Activated T-cell treated with anti-CD3 and anti-CD28 coated beads for 4 hours (primary cell): ENCODE data around the gene TREML1.
A peak's percentile ranks its signal among the peaks of the same experiment; 100 is the strongest.
"Not testable (repeated sequence)": the region's sequence is repeated elsewhere in the genome, so short reads cannot be mapped to it uniquely, and the experiment has no call there.

Source experiments
- DNase-seq: peaks from one replicate; pipeline ENCODE4 v3.0.0-alpha.2; 2020

Gene TREML1, protein sequence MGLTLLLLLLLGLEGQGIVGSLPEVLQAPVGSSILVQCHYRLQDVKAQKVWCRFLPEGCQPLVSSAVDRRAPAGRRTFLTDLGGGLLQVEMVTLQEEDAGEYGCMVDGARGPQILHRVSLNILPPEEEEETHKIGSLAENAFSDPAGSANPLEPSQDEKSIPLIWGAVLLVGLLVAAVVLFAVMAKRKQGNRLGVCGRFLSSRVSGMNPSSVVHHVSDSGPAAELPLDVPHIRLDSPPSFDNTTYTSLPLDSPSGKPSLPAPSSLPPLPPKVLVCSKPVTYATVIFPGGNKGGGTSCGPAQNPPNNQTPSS

DNA sequence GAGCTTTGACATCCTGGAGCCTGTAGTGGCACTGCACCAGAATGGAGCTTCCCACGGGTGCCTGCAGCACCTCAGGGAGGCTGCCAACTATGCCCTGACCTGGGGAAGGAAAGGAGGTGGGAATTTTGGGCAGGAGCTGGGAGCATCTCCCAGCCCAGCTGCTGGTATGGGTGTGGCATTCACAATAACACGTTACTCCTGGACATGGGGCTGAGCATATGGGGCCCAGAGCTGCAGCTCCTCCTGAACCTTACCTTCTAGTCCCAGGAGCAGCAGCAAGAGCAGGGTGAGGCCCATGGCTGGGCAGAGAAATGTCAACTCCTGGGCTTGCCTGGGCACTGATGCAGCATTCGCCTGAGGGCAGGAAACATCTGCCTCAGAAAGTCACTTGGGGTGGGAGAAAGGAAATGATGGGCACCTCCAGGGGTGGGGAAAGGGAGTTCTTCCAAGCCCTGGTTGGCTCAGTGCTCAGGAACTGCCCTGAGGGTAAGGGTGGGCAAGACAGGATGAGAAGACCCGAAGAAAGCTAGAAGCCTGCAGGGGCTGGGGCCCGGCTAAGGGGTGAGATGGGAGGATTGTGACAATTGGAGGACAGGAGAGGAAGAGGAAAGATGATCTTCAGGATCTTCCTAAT is at the start of gene TREML1:
TSS of gene TREML1 (minus strand) at position 356 of the 634 bp plus-strand sequence. CDS start at position 297, 59 bp downstream.
- no peak for DNase-seq

DNA sequence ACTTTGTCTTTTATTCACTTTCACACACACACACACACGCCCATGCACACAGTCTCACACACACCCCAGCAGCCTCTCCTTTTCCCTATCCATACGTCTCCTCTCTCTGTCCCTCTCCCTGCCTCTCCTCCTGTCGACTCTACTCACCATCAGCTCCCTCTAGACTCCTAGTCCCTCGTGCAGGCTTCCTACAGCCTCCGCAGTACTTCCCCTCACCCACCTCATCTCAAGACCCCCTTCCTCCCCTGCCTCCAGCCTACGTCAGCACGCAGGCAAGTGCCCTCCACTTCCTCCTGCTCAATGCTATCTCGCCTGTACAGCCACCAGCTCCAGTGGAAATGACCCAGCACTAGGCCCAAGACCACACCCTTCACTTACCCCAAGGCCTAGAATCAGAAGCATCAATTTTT is 47.6 kb upstream of the TREML1 start:
- DNase-seq, result no peak

DNA sequence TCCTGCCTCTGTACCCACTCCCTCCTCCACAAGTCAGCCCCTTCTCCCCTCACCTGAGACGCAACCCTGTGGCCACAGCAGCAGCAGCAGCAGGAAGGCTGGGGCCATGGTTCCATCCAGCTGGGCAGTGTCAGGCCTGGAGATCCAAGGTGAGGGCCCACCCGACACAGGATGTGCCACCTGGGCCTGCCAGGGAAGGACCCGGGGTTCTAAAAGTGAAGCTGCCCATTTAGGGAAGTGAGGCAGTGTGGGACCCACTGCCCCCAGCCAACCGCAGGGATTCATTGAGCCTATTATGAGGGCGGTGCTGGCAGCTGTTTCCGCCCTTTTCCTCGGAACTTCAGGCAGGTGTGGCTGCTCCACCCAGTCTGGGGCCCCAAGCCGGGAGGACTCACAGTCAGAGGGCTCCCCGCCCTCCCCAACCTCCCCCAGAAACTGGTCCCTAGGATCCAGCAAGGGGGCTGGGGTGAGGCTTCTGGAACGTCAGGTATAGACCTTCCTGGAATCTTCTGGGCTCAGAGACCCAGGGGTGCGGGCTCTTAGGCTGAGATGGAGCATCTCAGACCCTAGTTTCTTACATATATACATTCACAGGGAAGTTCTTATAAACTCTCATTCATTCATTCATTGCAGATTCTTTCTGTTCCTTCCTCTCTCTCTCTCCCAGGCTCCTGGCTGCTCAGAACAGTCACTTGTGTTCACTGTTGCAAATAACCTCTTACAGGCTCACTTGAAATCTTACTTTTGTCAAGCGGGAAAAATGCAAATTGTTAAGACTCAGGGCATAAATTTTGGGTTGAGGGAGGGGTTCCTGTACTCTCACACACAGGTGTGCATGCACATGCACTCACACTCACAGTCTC is 47.0 kb upstream of the TREML1 start, which contains the start of gene TREML2:
TSS of gene TREML2 (minus strand) at position 249 of the 863 bp plus-strand sequence. CDS start at position 108, 141 bp downstream.
- no peak for DNase-seq

DNA sequence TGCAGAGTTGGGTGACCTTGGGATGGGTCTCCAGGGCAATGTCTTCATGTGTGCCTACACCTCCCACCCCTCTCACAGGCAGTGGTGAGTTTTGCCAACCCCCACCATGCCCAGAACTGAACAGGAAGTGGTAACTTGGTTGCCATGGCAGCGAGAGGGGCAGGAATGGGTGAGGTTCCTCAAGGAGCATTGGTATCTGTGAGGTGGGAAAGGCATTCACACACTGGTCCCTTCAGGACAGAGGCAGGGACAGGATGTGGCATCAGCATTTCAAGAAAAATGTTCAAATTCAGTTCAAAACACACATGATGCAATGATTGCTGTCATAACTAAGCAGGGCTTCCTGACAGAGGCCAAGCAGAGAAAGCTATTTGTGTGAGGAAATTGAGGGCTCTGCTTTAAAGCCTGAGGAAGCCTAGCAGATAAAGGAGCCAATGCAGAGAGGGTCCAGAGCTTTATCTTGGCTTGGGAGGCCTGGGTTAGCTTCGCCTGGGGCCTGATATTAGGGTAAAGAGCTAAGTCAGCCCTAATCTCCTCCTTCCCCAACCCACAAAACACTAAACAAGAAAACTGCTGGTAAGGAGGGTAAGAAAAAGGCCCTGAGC is 46.3 kb upstream of the TREML1 start:
- DNase-seq, result peak; percentile 35

DNA sequence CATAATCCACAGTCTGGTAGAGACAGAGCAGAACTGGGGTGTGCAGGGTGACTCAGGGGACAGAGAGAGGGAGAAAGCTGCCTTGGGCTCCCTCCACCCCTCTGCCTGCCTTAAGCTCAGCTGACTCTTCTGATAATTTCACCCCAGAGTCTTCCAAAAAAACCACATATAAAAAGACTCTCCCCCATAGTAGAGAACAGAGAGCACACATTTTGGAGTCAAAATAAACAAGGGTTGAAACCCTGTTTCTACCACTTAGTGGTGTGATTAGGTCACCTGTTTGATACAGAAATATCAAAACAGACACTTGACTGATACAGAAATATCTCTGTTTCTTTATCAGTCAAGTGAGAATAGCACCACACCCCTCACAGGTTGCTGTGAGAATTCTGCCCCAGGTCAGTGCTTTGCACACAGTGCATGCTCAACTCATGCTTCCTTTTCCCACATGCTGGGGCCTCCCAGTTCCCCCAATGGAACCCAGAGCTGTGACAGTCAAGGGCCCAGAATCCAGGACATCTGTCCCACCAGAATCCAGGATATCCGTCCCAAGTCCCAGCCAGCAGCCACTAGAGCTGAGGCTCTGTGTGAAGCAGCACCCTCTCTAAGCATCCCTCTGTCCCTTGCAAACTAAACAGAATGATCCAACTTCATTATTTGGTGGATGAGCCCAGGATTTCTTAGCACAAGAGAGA is 45.6 kb upstream of the TREML1 start:
- no peak for DNase-seq

DNA sequence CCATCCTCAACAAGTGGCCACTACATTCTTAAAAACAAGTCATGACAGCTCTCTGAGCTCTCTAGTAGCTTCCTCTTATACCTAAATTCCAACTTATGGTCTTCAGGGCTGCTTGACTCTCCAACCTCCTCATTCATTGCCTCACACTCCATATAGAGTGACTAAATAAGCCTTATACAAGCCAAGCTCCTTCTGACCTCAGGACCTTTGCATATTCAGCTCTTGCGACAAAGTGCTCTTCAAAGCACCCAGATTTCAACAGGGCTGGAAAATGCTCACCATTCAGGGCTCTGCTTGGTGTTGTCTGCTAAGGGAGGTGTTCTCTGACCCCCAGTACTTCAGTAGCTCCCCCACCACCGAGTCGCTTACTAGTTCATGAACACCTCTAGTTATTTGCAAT is 43.1 kb upstream of the TREML1 start:
- DNase-seq, result no peak

DNA sequence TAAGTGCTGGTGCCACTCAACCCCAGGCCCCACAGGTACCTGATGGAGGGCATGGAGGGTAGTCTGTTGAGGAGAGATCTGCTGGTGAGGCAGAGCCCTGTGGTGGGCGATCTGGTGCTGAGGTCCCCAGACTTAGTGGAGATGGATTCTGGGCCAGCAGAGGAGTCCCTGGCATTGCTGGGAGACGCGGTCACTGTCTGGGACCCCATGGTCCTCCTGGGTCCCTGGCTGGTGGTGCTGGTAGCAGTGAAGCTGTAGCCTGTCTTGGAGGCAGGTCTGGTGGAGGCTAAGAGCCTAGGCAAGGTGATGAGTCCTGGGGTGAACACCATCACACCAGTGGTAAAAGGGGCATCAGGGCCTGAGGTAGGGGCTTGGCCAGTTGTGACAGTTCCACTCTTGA is 40.2 kb upstream of the TREML1 start:
- no peak for DNase-seq

DNA sequence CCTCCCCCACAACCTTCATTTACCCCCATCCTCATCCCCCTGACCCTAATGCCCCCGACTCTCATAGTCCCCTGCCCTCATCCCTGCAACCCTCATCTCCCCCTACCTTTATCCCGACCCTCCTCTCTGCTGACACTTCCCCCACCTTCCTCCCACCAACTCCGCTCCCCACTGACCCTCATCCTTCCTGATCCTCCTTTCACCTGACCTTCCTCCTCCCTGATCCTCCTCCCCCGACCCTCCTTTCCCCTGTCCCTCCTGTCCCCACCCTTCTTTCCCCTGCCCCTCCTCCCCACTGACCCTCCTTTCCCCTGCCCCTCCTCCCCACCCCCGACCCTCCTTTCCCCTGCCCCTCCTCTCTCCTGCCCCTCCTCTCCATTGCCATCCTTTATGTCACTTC is 39.7 kb upstream of the TREML1 start:
- no peak for DNase-seq

DNA sequence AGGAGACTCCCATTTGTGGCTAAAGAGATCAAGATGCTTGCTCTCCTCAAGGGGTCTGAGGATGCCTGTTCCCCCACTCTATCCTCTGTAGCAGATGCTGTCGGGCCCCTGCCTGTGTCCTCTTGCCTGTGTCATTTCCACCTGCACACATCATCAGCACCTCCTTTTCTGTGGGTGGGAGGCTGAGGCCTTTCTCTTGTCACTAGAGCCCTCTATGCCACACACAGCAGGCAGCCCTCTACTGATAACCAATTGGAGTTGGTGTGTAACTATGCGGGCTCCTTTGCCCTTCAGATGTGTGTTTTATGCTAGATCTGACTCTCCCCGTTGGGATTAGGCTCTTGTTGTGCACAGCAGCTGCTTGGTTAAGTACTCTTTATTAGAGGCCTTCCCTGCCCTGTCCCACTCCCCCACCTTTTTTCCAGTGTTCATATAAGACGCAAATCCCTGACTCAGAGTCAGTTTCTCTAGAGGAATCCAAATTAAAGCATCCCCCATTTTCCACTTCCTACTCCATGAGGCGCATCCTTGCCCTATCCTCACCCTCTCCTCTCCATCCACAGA is 39.1 kb upstream of the TREML1 start:
- no peak for DNase-seq

DNA sequence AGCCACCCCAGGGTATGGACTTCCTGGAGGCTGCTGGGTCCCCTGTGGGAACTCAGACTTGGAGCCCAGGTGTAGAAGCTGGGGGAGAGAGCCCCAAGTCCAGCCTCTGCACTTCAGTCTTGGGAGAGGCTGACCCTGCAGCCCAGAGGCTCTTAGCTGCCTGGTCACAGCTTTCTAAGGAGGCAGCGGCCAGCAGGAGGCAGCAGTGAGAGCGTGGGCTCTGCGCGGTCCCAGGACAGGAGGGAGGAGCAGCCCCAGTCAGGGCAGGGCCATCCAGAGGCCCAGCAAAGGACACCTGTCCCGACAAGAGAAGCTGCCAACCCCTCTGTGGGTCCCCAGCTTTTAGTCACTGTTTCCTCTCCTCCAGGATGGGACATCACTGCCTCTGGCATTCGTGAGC is 37.4 kb upstream of the TREML1 start:
- DNase-seq, result no peak

DNA sequence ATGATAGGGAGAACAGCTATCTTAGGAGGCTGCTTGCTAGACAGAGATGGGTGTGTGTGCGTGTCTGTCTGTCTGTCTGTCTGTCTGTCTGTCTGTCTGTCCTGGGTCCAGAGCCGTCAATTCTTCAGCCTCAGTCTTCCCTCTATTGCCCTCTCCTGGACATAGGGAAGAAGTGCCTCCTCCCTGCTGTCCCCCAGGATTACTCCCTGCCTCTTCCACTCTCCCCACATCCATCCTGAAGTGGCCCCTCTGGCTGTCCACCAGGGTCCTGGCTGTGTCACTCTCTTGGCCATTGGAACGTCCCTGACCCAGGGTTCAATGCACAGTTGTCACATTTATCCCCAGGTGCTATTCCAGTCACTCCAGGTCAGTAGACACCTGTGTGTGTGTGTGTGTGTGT is 36.6 kb upstream of the TREML1 start:
- DNase-seq, result no peak

DNA sequence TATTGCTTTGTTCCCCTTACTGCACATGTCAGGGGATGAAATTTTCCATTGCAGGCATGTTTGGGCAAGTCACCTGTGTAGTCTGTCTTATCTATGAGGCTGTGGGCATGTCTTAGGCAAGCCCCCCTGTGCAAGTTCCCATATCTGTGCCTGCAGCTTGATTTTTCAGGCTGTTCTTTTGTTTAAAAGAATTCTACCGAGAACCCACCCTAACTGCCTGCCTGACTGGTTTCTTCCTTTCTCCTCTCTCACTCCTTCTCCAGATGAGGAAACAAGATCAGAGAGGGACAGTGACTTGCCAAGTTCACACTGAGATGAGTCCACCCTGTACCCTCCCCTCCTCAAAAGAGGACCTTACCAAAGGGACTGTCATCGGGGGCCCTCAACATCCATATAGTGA is 35.8 kb upstream of the TREML1 start:
- no peak for DNase-seq

DNA sequence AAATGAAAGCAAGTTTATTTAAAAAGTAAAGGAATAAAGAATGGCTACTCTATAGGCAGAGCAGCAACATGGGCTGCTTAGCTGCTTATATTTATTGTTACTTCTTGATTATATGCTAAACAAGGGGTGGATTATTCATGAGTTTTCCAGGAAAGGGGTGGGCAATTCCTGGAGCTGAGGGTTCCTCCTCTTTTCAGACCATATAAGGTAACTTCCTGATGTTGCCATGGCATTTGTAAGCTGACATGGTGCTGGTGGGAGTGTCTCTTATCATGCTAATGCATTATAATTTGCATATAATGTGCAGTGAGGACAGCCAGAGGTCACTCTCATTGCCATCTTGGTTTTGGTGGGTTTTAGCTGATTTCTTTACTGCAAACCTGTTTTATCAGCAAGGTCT is 34.9 kb upstream of the TREML1 start:
- DNase-seq, result not testable (repeated sequence)

DNA sequence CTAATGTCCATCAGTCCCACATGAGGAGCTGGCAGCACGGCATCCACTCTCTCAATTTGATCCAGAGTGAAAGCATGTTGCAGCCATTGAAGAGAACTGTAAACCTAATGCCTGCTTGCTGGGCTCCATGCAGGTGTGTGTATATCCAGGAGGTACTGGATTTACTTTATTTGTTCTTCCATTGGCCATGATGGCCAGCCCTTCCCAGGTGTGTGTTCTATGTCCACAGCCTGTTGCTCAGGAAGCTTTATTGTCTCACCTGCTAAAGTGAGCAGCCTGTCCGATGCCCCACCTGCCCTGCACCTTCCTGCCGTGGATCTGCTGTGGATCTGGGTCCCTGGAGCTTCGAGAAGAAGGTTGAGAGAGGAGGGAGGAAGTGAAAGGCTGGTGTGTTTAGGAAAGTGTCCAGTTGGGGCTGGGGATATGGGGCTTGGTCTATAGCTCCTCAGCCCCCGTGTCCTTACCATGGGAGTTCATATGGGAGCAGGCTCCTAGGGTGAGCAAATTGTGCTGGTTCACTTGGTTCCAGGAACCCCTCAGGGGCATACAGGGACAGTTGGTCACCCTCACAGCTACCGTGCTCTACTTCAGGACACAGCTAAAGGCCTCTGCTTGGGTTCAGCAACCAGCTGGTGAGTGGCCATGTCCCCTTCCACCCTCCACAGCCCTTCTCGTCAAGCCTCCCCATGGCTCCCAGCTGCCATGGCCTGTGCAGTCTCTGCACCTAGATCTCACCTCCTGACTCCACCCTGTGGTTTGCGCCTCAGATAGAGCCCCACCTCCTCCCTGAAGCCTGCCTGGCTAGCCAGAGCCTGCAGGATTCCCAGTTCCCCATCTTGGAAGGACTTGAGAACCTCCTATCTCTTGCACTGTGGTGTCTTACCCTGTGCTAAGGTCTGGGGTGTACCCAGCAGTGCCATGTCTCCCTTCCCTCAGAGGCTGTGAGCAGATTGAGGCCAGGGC is 34.1 kb upstream of the TREML1 start:
- DNase-seq, result no peak

DNA sequence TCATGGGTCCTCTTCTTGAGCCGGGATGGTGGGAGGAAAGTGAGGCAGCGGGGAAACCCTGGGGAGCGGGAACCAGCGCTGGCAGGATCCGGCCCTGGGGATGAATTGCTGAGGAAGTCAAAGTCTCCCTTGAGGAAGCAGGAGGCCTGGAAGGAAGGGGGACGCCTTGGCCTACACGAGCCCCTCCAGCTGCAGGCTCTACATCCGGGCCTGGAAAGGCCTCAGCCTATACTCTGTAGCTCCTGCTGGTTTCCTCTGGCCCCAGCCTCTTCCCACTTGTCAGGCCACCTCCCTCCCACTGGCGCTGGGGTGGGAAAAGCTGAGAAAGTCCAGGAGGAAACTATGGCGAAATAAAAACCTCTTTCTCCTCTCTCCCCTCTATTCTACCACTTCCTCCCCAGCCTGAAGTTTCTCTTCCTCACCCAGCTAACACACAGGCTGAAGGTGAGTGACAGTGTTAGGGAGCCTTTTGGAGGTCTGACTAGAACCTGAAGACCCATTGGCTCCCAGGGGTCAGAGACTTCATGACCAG is 31.9 kb upstream of the TREML1 start:
- no peak for DNase-seq

DNA sequence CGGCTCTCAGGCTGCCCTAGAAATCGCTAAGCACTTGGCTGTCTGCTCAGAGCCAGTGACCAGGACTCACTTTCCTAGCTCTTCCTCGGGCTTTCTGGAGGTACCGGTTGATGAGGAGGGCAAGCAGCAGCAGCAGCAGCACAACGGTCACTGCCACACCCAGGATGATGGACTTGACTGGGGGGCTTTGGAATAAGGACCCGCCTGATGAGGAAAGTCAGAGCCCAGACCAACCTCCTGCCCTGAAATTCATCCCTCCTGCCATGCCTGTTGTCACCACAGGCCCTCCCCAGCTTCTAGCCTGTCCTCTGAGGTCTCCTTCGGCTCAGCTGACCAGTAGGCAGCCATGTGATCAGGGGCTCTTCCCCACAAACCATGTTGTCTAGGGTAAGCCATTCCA is 30.6 kb upstream of the TREML1 start:
- DNase-seq, result no peak

DNA sequence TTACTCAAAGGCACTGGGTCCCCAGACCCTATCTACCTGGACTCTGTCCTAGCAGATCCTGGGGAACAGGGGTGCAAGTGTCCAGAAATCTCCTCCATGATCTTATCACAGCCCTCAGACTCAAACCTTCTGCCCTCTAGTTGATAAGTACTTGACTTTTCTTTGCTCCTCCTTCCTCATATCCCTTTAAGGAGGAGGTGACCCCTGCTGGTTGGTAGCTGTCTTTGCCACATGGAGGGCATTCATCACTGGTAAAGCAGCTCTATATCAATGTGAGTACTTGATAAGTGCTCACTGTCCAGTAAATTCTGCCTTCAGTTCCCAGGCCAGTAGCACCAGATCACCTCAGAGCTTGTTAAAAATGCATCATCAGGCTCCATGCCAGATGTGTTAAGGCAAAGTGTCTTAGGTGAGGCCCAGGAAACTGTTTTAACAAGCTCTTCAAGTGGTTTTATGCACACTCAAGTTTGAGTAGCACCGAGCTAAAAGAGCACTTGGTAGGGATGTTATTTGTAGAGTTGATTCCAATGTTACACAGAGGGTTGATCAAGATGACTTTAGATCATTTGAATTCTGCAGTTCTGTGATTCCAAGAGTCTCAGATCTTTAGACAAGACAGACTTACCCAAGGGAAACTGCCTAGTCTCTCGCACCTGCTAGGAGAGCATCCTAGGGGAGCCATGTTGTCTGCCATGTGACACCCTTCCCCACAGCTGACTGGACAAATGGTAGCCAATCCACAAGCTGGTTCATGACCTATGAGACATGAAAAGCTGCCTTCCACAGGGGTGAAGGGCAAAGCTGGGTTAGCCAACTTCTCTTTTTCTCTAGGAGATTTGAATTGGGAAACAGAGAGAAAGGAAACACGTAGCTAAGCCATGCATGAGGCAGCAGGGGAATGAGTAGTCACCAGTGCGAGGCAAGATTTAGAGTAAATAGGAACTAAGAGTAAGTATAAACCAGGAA is 28.2 kb upstream of the TREML1 start:
- peak; percentile 27 for DNase-seq

DNA sequence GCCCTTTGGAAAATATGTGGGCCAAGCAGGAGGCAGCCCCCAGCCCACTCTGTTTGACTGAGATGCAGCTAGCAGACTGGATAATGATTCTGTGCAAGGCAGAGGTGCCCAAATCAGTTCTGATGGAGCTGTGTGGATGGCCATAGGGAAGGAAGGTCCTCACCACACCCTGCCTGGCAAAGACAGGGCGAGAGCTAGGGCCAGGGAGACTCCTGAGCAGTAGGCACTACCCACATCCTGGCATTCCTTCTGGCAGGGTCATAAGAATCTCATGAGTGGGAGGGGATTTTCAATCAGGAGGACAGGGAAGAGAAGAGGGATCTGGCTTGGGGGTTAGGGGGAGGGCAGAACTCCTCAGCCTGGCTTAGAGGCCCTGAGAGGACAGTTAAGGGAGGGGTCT is 27.4 kb upstream of the TREML1 start:
- no peak for DNase-seq

DNA sequence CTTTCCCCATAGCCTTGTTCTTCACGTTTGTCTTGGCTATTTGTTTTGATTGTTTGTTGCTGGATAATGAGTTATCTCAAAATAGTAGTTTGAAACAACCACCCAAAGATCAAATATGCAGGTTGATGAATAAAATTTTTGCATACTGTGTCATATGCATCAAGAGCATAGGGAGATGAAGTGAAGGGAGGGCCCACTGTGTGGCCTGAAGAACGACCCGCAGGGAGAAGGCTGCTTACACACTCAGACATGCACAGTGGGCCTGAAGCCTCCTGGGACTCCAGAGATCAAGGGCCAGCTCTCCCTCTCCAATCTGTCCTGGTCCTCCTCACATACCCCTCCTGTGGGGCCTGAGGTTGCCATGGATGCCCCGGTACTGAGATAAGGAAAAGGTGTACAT is 25.0 kb upstream of the TREML1 start:
- DNase-seq, result no peak

DNA sequence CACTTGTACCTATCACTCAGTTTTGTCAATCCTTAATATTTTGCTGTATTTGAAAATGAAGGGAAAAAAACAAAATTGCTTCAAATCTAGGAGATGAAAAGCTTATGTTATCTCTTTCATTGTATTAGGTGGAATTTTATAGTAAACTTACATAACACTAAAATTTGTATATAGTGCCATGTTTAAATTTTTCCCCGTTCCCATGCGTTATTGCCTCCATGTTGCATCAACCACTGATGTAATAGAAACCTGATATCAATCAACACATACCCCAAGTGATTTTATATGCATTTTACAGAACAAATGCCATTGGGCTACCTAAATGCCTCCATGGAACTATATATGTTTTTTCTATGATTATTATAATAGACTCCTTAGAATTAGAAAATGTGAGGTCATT is 23.5 kb upstream of the TREML1 start:
- DNase-seq, result no peak
